Transverse colon (tissue), 3 donors: ENCODE results near the gene PPME1.

Source experiments
- CTCF ChIP-seq, 5 experiments: fragments of 200-600 bp in 3 of 5; fragments of 450-650 bp in 2 of 5; sonication (generic) in 3 of 5; IDR thresholded peaks; 1 replicate in 2 of 5; 2 replicates in 3 of 5; pipeline ENCODE4 v1.5.1; 2016 to 2017; ENCODE audit warnings: antibody characterized with exemption in 5 of 5, inconsistent platforms in 3 of 5, mild to moderate bottlenecking in 2 of 5, moderate library complexity in 1 of 5
- EP300 ChIP-seq: sonication (generic); formaldehyde crosslinking; IDR thresholded peaks from one replicate; pipeline ENCODE4 v1.6.1; 2017; ENCODE audit warnings: antibody characterized with exemption, low read depth
- POLR2A ChIP-seq: fragments of 450-650 bp; IDR thresholded peaks from one replicate; pipeline ENCODE4 v1.6.1; 2016; ENCODE audit warnings: antibody characterized with exemption, mild to moderate bottlenecking, moderate library complexity

- TF ChIP-seq CTCF (IDR thresholded peaks at IDR 0.05), result no peak
- no peak for TF ChIP-seq EP300
- TF ChIP-seq POLR2A, result no peak
Observed at GRCh38 chr11:74288911-74289310, 117.8 kb downstream of the PPME1 start.
